ENCODE data around the gene FBXO44.

Gene FBXO44

GRCh38 chr1:11659748-11660147 lies 5.1 kb downstream of the FBXO44 start:
- DNase-seq (ENCODE audit: low spot score), result no peak

GRCh38 chr1:11661103-11661502 lies 6.4 kb downstream of the FBXO44 start:
- no peak for DNase-seq (ENCODE audit: low spot score)

DNA sequence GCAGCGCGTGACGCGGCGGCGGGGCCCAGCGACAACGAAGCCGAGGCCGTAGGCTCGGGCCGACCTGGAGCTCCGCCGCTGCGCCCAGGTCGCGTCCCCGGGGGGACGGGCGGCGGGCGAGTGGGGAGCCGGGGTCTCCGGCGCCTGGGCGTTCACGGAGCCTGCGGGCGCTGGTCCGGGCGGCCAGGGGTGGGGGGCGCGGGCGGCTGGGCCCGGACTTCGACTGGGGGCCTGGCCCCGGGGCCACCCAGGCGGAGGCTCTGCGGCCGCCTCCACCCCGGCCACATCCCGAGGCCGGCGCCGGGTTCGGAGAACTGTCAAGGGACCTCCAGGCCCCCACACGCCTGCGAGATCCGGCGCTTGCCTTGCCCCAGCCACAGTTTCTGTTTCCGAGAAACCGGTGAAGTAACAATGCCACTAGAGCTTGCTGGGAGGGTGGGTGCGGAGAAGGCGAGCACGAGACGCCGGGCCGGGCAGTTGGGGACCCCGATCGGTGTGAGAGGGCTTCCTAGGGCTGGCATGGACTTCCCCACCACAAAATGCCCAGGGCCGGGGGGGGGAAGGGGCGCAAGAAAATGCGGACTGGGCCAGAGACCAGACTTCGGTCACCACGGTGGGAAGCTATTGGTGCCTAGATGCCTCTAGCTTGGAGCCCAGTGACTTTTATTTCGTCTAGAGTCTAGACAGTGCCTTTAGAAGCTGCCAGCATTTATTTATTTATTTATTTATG lies 9.8 kb downstream of the FBXO44 start:
- DNase-seq (ENCODE audit: low spot score), result no peak

DNA sequence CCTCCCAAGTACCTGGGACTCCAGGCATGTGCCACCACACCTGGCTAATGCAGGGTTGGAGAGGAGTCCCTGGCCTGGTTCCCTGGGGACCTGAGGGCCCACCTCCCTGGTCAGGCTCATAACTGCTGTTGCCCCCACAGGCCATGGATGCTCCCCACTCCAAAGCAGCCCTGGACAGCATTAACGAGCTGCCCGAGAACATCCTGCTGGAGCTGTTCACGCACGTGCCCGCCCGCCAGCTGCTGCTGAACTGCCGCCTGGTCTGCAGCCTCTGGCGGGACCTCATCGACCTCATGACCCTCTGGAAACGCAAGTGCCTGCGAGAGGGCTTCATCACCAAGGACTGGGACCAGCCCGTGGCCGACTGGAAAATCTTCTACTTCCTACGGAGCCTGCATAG lies 13.8 kb downstream of the FBXO44 start:
- no peak for DNase-seq (ENCODE audit: low spot score)

DNA sequence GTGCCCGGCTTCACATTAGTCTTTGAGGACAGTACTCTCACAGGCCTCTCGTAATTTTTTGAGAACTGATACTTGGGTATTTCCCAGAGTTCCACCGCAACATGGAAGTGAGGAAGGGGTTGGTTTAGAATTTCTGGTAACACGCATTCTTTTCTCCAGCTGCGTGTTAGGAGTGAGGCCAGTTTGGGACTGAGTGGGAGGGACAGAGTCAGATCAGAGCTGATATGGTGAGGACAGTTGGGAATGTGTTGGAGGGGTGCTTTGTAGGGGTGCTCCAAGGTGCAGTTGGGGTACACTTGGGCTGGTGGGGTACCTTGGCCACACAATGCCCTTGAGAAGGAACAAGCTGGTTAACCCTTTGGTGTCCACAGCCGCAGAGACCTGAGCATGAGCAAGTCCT lies 16.1 kb downstream of the FBXO44 start:
- DNase-seq (ENCODE audit: low spot score), result no peak

DNA sequence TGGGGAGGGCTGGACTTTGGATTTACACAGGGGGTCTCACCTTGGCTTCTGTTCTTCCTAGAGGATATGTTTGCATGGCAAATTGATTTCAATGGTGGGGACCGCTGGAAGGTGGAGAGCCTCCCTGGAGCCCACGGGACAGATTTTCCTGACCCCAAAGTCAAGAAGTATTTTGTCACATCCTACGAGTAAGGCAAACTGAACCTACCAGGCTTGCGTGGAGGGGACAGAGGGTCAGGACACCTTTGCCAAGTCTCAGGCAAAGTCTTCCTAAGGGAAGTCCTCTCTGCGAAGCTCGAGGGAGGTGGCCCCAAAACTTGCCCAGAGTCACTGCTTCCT lies 16.5 kb downstream of the FBXO44 start:
- DNase-seq (ENCODE audit: low spot score), result no peak

DNA sequence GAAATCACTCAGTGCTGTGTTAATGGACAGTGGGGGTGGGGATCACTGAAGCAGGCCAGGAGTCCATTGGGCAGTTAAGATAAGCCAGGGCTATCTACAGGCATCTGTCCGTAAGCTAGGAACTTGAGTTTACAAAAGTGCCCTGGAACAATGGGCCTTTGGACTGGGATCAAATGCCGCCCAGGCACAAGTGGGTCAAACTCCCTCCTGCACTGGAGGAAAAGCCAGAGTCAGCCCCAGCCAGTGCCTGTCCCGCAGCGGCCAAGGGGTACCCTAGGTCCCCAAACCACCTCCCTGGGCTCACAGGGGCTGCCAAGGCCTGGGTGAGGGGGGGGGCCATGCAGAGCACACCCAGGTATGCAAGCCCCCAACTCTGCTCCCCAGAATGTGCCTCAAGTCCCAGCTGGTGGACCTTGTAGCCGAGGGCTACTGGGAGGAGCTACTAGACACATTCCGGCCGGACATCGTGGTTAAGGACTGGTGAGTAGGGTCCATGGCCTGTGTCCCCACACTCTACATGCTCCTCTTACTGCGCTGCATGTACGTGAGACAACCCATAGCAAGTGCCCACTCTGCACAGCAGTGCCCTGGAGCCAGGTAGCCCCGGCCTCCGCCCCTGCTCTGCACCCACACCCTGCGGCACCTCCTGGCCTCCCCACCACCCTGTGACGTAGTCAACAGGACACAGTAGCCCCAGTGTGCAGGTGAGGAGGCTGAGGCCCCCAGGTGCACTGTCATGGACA lies 17.0 kb downstream of the FBXO44 start:
- DNase-seq (ENCODE audit: low spot score), result no peak

DNA sequence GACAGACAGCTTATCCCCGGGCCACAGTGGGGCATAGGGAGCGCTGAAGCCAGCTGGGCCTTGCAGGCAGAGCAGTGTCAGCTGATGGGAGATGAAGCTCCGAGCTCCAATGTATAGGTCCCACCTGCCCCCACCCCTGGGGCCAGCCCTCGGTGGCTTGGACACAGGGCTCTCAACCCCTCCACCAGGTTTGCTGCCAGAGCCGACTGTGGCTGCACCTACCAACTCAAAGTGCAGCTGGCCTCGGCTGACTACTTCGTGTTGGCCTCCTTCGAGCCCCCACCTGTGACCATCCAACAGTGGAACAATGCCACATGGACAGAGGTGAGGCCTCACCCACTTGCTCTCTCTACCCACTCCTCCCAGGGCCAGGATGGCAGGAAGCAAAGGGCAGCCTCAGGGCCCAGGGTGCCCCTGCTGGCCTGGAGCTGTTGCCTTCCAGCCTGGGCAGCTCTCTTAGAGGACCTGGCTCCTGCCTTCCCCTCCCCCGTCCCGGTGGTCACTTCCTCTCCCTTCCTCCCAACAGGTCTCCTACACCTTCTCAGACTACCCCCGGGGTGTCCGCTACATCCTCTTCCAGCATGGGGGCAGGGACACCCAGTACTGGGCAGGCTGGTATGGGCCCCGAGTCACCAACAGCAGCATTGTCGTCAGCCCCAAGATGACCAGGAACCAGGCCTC lies 18.6 kb downstream of the FBXO44 start:
- no peak for DNase-seq (ENCODE audit: low spot score)

GRCh38 chr1:11674488-11674887 lies 19.8 kb downstream of the FBXO44 start:
- DNase-seq (ENCODE audit: low spot score), result no peak

GRCh38 chr1:11675325-11675724 lies 20.6 kb downstream of the FBXO44 start:
- DNase-seq (ENCODE audit: low spot score), result no peak

DNA sequence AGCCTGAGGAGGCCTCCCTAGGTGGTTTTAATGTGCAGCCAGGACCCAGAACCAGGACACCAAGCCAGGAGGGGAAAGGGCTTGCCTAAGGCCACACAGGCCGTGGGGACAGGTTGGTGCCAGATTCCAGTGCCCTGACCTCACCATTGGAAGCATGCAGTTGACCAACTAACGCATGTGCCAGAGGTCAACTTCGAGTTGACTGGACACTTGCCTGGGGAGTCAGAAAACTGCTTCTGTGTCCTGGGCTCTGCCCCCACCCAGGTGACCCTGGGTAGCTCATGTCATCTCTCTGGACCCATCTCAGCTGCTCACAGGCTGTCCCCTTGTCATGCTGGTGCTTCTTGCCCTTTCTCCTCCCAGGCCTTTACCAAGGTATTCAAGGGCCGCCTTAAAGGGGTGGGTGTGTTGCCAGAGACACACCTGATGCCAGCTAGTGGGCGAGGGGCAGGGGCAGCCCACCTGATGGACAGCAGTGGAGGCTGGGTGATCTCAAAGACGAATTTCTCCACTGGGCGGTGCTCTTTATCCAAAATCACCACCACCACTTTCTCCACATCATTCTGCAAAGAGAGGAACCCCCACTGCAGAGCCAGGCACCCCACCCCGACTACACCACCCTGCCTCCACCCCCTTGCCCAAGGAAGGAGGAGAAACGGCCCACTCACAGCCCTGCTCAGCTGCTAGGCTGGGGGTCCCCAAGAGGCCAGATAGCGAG lies 21.9 kb downstream of the FBXO44 start:
- DNase-seq (ENCODE audit: low spot score), result no peak

DNA sequence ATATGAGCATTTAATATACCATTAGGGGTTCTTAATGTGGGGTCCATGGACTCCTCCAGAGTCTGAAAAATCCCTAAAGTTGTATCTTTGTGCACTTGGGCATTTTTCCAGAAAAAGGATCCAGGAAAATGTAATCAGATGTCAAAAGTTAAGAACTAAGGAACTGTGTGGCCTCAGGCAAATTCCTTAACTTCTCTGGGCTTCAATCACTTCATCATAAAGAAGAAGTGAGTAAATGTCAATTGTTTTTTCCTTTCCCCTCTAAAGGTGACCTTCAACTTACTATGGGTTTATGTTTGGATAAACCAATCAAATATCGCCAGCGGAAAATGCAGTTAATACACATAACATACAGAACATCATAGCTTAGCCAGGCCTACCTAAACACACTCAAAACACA lies 23.8 kb downstream of the FBXO44 start:
- DNase-seq (ENCODE audit: low spot score), result no peak

GRCh38 chr1:11680270-11681070 lies 25.8 kb downstream of the FBXO44 start:
- DNase-seq (ENCODE audit: low spot score), result no peak

GRCh38 chr1:11681071-11681771 lies 26.5 kb downstream of the FBXO44 start, which contains the start of gene MAD2L2:
Gene MAD2L2 (minus strand): TSS chr1:11681148. CDS start chr1:11680601, 547 bp downstream.
- peak; percentile 79 for DNase-seq (ENCODE audit: low spot score)

GRCh38 chr1:11682287-11682771 lies 27.7 kb downstream of the FBXO44 start:
- no peak for DNase-seq (ENCODE audit: low spot score)

GRCh38 chr1:11682799-11683198 lies 28.1 kb downstream of the FBXO44 start:
- DNase-seq (ENCODE audit: low spot score), result no peak

DNA sequence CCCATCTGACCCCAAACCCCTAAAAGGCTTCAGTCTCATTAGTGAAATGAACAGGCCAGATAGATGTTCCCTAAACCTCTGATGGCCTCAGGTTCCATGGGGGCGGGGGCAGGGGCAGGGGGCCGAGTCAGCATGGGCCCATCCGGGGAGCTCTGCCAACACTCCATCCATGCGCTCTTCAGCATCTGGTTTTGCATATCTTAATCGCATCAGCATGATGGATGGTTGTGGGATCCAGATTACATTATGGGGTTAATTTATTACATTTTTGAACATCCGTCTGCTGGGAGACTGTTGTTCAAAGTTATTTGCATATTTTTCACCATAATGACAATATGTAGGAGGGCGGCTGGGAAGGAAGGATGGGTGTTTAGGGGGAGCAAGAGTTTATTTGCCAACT lies 29.4 kb downstream of the FBXO44 start:
- DNase-seq (ENCODE audit: low spot score), result no peak

- no peak for DNase-seq (ENCODE audit: low spot score)
These were observed 30.6 kb downstream of the FBXO44 start for GRCh38 chr1:11685210-11685752.

GRCh38 chr1:11688506-11688905 lies 33.8 kb downstream of the FBXO44 start:
- DNase-seq (ENCODE audit: low spot score), result no peak

Measured in COLO829 (cell line).